NCI-H1694 treated with DMSO at 0.1 percent for 48 hours (cell line): ENCODE data around the gene KIF1A.
A peak's percentile ranks its signal among the peaks of the same experiment; 100 is the strongest.

Experiments
- DNase-seq: peaks from one replicate; lab custom pipeline; 2025; lab: John Stamatoyannopoulos, UW

KIF1A gene

GRCh38 chr2:240819858-240820606 lies at the start of gene KIF1A:
TSS of gene KIF1A (minus strand) at chr2:240820219. CDS start at chr2:240797752, 22,467 bp downstream.
- peak; percentile 57 for DNase-seq

GRCh38 chr2:240869109-240869955 lies 49.3 kb upstream of the KIF1A start:
- DNase-seq = no peak

DNA sequence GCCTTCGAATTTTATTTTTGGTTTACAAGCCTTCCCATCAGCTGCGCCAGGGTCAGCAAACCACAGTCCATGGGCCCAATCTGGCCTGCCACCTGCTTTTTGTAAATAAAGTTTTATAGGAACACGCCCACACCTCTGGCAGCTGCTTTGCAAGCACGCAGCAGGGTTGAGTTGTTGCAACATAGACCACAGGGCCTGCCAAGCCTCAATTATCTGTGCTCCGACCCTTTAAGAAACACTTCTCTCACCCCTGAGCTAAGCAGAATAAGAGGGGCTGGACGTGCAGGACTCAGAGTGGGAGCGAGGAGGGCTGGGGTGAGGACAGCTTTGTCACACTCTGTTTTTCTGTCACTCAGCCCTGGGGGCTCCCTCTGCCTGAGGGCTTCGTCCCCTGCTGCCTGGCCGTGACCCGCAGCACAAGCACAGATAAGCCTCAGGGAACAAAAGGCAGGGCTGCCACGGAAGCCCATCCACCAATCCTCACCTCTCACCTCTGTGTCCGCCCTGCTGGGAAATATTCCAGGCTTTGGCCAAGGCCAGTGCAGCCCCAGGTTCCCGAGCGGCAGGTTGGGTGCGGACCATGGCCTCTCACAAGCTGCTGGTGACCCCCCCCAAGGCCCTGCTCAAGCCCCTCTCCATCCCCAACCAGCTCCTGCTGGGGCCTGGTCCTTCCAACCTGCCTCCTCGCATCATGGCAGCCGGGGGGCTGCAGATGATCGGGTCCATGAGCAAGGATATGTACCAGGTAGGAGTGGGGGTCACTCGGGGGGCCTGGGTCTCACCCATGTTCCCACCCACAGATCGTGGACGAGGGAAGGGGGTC lies 48.5 kb upstream of the KIF1A start, which contains the start of gene AGXT:
TSS of gene AGXT (plus strand) at position 539 of the 823 bp plus-strand sequence. CDS start at position 581, 42 bp downstream.
- DNase-seq = no peak

GRCh38 chr2:240865391-240865790 lies 45.4 kb upstream of the KIF1A start:
- DNase-seq = no peak

- no peak for DNase-seq
These were observed 44.5 kb upstream of the KIF1A start for GRCh38 chr2:240864475-240864874.

DNA sequence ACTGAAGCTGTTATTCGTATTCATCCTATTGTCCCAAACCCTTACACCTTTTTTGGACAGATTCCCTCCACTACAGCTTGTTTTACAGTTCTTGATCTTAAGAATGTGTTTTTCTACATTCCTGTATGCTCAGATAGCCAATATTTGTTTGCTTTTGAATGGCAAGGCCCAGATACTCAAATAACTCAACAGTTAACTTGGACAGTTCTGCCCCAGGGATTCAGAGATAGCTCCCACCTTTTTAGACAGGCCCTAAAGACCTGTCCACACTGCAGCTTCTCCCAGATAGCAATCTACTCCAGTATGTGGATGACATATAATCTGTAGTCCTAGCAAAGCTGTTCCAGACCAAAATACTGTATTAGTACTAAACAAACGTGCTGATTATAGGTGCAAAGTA lies 41.5 kb upstream of the KIF1A start:
- DNase-seq = no peak

- DNase-seq = no peak
These were observed 38.9 kb upstream of the KIF1A start for GRCh38 chr2:240858871-240859270.

- no peak for DNase-seq
These were observed 38.3 kb upstream of the KIF1A start for GRCh38 chr2:240858321-240858720.

- no peak for DNase-seq
These were observed 37.3 kb upstream of the KIF1A start for GRCh38 chr2:240857039-240858008.

GRCh38 chr2:240856151-240856980 lies 36.3 kb upstream of the KIF1A start:
- DNase-seq = no peak

GRCh38 chr2:240855670-240856069 lies 35.7 kb upstream of the KIF1A start:
- no peak for DNase-seq

DNA sequence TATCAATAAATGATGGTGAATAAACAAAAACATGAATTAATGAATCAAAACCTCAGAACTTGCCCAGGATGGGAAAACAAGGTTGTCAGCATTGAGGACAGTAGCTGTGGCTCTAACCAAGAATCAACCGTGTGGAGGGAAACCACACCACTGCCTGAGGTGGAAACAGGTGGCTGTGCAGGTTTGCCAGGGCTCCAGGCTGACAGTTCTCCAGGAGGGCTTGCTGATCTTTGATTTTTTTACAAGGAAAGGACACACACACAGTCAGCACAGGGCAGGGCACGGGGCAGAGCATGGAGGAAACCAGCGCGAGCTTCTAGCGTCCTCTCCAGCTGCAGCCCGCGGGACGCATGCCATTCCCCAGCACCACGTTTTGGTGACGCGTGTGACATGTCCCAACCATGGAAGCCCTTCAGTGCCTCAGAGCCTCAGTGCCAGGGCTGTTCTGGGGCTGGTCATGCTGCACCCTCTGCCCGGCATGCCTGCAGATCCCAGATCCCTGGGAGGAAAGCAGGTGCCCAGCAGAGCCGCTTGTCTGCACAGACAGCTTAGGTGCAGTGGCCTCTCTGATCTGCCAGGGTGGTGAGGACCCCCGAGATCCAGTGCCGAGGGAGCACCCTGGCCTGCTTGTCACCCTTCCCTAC lies 32.8 kb upstream of the KIF1A start:
- no peak for DNase-seq

DNA sequence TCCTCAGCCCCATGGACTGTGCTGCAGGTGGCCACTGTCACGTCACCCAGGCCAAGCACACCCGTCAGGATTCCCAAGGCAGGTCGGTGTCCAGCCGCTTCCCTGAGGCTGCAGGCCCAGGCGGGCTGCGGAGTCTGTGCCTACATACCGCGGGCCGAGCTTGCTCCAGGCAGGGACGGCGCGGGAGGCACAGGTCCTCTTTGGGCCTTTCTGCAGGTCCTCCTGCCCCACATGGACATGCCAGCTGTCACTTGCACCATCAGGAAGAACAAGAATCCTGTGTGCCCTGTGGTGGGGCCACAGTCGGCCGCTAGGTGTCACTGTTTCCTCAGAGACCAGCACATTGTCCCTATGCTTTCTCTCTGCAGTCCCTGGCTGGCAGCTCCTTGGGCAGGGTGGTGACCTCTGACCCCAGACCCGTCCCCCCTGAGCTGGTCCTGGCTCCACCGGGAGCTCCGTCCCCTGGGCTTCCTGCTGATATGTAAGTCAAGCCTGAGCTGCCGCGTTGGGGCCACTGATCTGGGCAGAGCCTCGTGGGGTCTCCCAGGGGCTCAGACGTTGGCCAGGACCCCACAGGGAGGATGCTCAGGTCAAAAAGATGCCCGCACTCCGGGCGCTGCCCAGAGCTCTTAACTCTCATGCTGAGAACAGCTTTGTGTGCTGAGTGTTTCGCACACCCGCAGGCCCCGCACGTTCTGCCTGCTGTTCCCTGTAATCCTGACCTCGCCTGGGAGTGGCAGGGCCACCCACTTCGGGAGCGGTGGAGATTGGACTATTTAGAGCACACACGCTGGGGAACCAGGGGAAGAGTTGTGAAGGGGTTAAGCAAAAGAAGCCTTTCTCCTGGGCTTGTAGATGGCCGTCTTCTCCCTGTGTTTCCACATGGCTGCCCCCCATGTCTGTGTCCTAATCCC lies 31.3 kb upstream of the KIF1A start:
- peak; percentile 71 for DNase-seq

GRCh38 chr2:240850756-240851077 lies 30.7 kb upstream of the KIF1A start:
- no peak for DNase-seq

- DNase-seq = no peak
These were observed 30.0 kb upstream of the KIF1A start for GRCh38 chr2:240850026-240850425.

- no peak for DNase-seq
These were observed 29.1 kb upstream of the KIF1A start for GRCh38 chr2:240848900-240849680.

DNA sequence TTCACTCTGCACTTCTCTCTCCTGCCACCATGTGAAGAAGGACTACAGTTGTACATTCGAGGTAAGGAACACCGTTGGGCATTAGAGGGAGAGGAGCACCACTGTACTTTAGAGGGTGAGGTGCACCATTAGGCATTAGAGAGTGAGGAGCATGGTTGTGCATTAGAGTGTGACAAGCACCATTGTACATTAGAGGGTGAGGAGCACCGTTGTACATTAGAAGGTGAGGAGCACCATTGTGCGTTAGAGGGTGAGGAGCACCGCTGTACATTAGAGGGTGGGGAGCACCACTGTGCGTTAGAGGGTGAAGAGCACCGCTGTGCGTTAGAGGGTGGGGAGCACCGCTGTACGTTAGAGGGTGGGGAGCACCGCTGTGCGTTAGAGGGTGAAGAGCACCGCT lies 27.8 kb upstream of the KIF1A start:
- no peak for DNase-seq
